ENCODE measurements around the gene KIF26B.
"Not testable (repeated sequence)": the region's sequence is repeated elsewhere in the genome, so short reads cannot be mapped to it uniquely, and the experiment has no call there.

The KIF26B gene

DNA sequence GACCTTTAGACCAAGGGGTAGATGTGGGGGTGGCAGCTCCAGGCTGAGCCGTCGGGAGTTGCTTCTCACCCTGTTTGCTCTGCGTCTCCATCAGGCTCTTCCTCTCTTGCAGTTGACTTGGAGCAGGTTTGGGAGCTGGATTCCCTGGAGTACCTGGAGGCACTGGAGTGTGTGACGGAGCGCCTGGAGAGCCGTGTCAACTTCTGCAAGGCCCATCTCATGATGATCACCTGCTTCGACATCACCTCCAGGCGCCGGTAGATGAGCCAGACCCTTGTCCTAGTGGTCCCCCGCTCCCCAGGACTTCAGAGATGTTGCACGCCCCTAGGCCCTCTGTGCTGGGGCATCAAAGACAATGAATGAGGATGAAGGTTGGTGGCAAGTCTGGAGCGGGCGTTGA lies 547.6 kb downstream of the KIF26B start:
- no peak for DNase-seq (ENCODE audit: extremely low read depth, low read depth)
- no peak for TF ChIP-seq CTCF (IDR thresholded peaks at IDR 0.05; ENCODE audit: low read depth, low read length, missing control alignments)
- no peak overlapping the region for H3K4me3 ChIP-seq (replicated peaks; ENCODE audit: low read depth, low read length)

DNA sequence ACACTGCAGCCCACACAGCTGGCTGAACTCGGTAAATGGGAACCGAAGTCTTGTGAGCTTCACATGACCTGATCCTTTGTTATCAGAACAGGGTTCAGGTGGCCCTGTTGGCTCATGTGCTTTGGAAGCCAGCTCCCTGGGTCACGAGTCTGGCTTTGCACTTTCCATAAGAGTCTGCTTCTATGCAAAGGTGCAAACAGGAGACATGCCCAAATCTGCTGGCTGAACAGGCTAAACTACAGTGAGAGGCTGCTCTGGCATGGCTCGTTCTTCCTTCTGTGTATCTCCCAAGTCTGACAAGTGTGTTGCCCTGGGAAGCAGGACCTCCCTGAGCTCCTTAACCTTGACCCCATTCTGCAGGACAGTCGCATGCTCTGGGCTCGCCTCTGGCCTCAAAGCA lies 549.6 kb downstream of the KIF26B start:
- DNase-seq (ENCODE audit: extremely low read depth, low read depth): no peak
- TF ChIP-seq CTCF (IDR thresholded peaks at IDR 0.05; ENCODE audit: low read depth, low read length, missing control alignments): no peak
- no peak overlapping the region for H3K4me3 ChIP-seq (replicated peaks; ENCODE audit: low read depth, low read length)

DNA sequence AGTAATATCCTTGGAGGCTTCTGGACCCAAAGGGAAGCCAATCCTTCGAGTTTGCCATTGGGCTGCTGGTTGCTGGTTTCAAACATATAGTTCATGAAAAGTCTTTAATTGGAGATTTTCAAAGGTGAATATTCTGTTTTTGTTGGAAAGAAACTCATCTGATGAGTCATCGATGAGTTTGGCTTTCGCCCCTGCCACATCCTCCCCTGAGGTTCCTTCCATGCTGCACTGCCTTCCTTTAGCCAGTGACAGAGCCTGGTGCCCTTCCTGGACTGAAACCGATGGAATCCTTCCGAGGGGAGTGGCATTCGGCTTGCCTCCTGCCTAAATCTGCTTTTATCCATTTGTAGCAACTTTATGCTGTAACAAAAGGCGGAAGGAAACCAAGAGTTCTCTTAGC lies 550.0 kb downstream of the KIF26B start:
- no peak for TF ChIP-seq CTCF (IDR thresholded peaks at IDR 0.05; ENCODE audit: low read depth, low read length, missing control alignments)
- no peak overlapping the region for H3K4me3 ChIP-seq (replicated peaks; ENCODE audit: low read depth, low read length)
- no peak for DNase-seq (ENCODE audit: extremely low read depth, low read depth)

DNA sequence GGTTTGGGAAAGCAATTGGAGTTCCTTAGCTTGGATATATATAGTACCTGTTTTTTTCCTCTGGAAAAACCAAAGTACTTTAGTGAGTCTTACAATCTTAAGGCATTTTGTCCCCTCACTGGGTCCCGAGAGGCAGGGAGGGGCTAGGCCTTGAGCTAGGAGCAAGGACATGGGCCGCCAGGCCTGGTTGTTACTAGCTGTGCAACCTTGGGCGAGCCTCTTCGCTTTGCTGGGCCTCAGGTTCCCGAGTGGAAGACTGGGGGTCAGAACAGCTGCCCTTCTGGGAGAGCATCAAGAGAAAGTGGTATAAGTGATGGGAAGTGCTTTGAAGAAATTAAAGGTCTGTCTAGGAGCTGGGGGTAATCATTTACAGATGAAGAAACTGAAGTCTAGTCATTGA lies 553.2 kb downstream of the KIF26B start:
- DNase-seq (ENCODE audit: extremely low read depth, low read depth): no peak
- no peak for TF ChIP-seq CTCF (IDR thresholded peaks at IDR 0.05; ENCODE audit: low read depth, low read length, missing control alignments)
- no peak overlapping the region for H3K4me3 ChIP-seq (replicated peaks; ENCODE audit: low read depth, low read length)

- H3K4me3 ChIP-seq (replicated peaks; ENCODE audit: low read depth, low read length): no peak overlapping the region
- TF ChIP-seq CTCF (IDR thresholded peaks at IDR 0.05; ENCODE audit: low read depth, low read length, missing control alignments): no peak
- DNase-seq (ENCODE audit: extremely low read depth, low read depth): no peak
Observed at GRCh38 chr1:245710961-245711903, 556.4 kb downstream of the KIF26B start.

DNA sequence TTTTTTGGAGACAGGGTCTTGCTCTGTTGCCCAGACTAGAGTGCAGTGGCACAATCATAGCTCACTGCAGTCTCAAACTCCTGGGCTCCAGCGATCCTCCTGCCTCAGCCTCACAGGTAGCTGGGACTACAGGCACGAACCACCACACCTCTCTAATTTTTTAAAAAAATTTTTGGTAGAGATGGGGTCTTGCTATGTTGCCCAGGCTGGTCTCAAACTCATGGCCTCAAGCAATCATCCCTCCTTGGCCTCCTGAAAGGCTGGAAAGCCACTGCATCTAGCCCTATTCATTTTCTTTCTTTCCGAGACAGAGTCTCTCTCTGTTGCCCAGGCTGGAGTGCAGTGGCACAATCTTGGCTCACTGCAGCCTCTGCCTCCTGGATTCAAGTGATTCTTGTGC lies 559.2 kb downstream of the KIF26B start:
- not testable (repeated sequence) for H3K4me3 ChIP-seq (replicated peaks; ENCODE audit: low read depth, low read length); DNase-seq (ENCODE audit: extremely low read depth, low read depth)

DNA sequence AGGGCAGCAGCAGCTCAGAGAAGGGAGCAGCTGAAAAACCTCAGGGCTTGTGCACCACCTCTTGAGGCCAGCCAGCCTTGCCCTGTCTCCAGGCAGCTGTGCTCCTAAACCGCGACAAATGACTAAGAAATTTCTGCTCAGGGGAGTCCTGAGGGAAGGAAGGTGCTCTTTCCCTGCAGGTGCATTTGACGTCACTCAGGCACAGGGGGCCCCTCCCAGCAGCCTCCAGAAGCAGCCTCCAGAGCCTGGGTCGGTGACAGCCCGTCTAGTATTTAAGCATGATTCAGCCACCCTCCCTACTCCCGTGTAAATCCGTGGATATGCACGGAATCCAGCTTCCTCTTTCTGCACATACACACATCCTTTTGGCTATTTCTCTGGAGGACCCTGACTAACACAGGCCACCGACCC lies 560.5 kb downstream of the KIF26B start:
- H3K4me3 ChIP-seq (replicated peaks; ENCODE audit: low read depth, low read length): no peak overlapping the region
- no peak for DNase-seq (ENCODE audit: extremely low read depth, low read depth)
- no peak for TF ChIP-seq CTCF (IDR thresholded peaks at IDR 0.05; ENCODE audit: low read depth, low read length, missing control alignments)

Data from HFF-Myc (cell line).